ENCODE data around the gene DYRK1B.

- TF ChIP-seq CTCF (IDR thresholded peaks at IDR 0.05): no peak
- no peak for TF ChIP-seq POLR2A (IDR thresholded peaks at IDR 0.05; ENCODE audit: low read depth)
- no peak for TF ChIP-seq POLR2AphosphoS5 (IDR thresholded peaks at IDR 0.05)
Observed at GRCh38 chr19:39830406-39830805, 3.6 kb downstream of the DYRK1B start.
